Measurements from ENCODE around the gene TSPAN13. TPM values are rescaled to one million over a fixed set of nuclear protein-coding genes. Genes with fewer than 3 reads are reported as not detected.

TSPAN13 gene
- total RNA-seq, 4 donors from 2014 or later = 2.1 to 8.8 (median 6.5) TPM

- no peaks in the 10 kb centered on the region for H3K9me3 ChIP-seq
- intact Hi-C loops (cut with DNase I) = no loop called here
- WGBS = 81% methylated on average over 2 of the region's 2 CpGs
Measured at GRCh38 chr7:16729541-16729940, 24.0 kb upstream of the TSPAN13 start.

GRCh38 chr7:16730937-16731336 is 22.6 kb upstream of the TSPAN13 start:
- Histone ChIP-seq H3K27ac (replicated peaks in 1 of 4) (no peak overlapping the region), H3K36me3 (no peaks in the 10 kb centered on the region), H3K4me3 (no peak overlapping the region), H3K9me3 (no peaks in the 10 kb centered on the region), H3K4me1 (no peaks in the 10 kb centered on the region), H3K27me3 (no peaks in the 10 kb centered on the region)
- TF ChIP-seq POLR2A (IDR thresholded peaks at IDR 0.05; ENCODE audit: low read depth) (no peak), POLR2AphosphoS5 (IDR thresholded peaks at IDR 0.05) (no peak), EP300 (IDR thresholded peaks at IDR 0.05) (no peak), CTCF (IDR thresholded peaks at IDR 0.05) (no peak)
- 75% methylated on average over 3 of the region's 3 CpGs for WGBS
- intact Hi-C loops (cut with DNase I) = no loop called here
- no peak for DNase-seq (ENCODE audit: extremely low spot score)

More at GRCh38 chr7:16729541-16729940, 24.0 kb upstream of the TSPAN13 start:
- Histone ChIP-seq H3K36me3 (no peaks in the 10 kb centered on the region), H3K27me3 (no peaks in the 10 kb centered on the region), H3K27ac (replicated peaks in 1 of 4) (no peak overlapping the region), H3K4me3 (no peak overlapping the region), H3K4me1 (no peaks in the 10 kb centered on the region)
- no peak for TF ChIP-seq EP300 (IDR thresholded peaks at IDR 0.05)
- TF ChIP-seq POLR2A (IDR thresholded peaks at IDR 0.05; ENCODE audit: low read depth) = no peak
- TF ChIP-seq POLR2AphosphoS5 (IDR thresholded peaks at IDR 0.05) = no peak
- TF ChIP-seq CTCF (IDR thresholded peaks at IDR 0.05) = no peak
- DNase-seq (ENCODE audit: extremely low spot score) = no peak

GRCh38 chr7:16732828-16733227 is 20.7 kb upstream of the TSPAN13 start:
- no peak overlapping the region for H3K4me3 ChIP-seq
- no peak for DNase-seq (ENCODE audit: extremely low spot score)
- H3K4me1 ChIP-seq = no peaks in the 10 kb centered on the region
- no peaks in the 10 kb centered on the region for H3K9me3 ChIP-seq
- intact Hi-C loops (cut with DNase I) = no loop called here
- H3K36me3 ChIP-seq = no peaks in the 10 kb centered on the region
- no peak overlapping the region for H3K27ac ChIP-seq (replicated peaks in 1 of 4)
- H3K27me3 ChIP-seq = no peaks in the 10 kb centered on the region
- WGBS = 98% methylated on average over 4 of the region's 4 CpGs
- TF ChIP-seq POLR2A (IDR thresholded peaks at IDR 0.05; ENCODE audit: low read depth) = no peak
- TF ChIP-seq CTCF (IDR thresholded peaks at IDR 0.05) = no peak
- TF ChIP-seq POLR2AphosphoS5 (IDR thresholded peaks at IDR 0.05) = no peak

GRCh38 chr7:16734148-16734726 is 19.3 kb upstream of the TSPAN13 start:
- H3K9me3 ChIP-seq = no peaks in the 10 kb centered on the region
- intact Hi-C loops (cut with DNase I) = no loop called here
- TF ChIP-seq POLR2AphosphoS5 (IDR thresholded peaks at IDR 0.05) (no peak), CTCF (IDR thresholded peaks at IDR 0.05) (no peak), EP300 (IDR thresholded peaks at IDR 0.05) (no peak), POLR2A (IDR thresholded peaks at IDR 0.05; ENCODE audit: low read depth) (no peak)
- H3K27ac ChIP-seq (replicated peaks in 1 of 4) = no peak overlapping the region
- H3K4me3 ChIP-seq = no peak overlapping the region
- no peak for DNase-seq (ENCODE audit: extremely low spot score)
- no peaks in the 10 kb centered on the region for H3K27me3 ChIP-seq
- H3K36me3 ChIP-seq = no peaks in the 10 kb centered on the region
- WGBS = 93% methylated on average over 7 of the region's 7 CpGs
- no peaks in the 10 kb centered on the region for H3K4me1 ChIP-seq

- intact Hi-C loops (cut with DNase I) = no loop called here
- H3K9me3 ChIP-seq = no peaks in the 10 kb centered on the region
- WGBS = 87% methylated on average over 4 of the region's 4 CpGs
- H3K36me3 ChIP-seq = no peaks in the 10 kb centered on the region
- H3K4me1 ChIP-seq = no peaks in the 10 kb centered on the region
- H3K4me3 ChIP-seq = no peak overlapping the region
- no peak overlapping the region for H3K27ac ChIP-seq (replicated peaks in 1 of 4)
- TF ChIP-seq EP300 (IDR thresholded peaks at IDR 0.05) (no peak), POLR2AphosphoS5 (IDR thresholded peaks at IDR 0.05) (no peak), CTCF (IDR thresholded peaks at IDR 0.05) (no peak), POLR2A (IDR thresholded peaks at IDR 0.05; ENCODE audit: low read depth) (no peak)
- no peak for DNase-seq (ENCODE audit: extremely low spot score)
- no peaks in the 10 kb centered on the region for H3K27me3 ChIP-seq
Measured at GRCh38 chr7:16735020-16735419, 18.5 kb upstream of the TSPAN13 start.
